ENCODE measurements around the gene FKRP.

FKRP gene

GRCh38 chr19:46783670-46784069, 37.8 kb downstream of the FKRP start:
- Histone ChIP-seq H3K9ac (ENCODE audit: low read length) (no peak overlapping the region), H3K27ac (ENCODE audit: low read depth, low read length) (no peak overlapping the region), H3K9me3 (ENCODE audit: low read length) (no peaks in the 10 kb centered on the region), H3K4me1 (ENCODE audit: insufficient read depth, low read length) (peaks cover 29% of the 10 kb centered on the region), H3K36me3 (ENCODE audit: insufficient read depth, low read length) (peaks cover 12% of the 10 kb centered on the region), H3K27me3 (ENCODE audit: control insufficient read depth in 1 of 2, insufficient read depth in 2 of 2, low read length in 2 of 2) (no peaks in the 10 kb centered on the region), H3K4me3 (ENCODE audit: low read depth in 1 of 2, low read length in 2 of 2) (no peak overlapping the region)

GRCh38 chr19:46784262-46785053, 38.6 kb downstream of the FKRP start:
- H3K9ac ChIP-seq (ENCODE audit: low read length) = no peak overlapping the region
- H3K4me3 ChIP-seq (ENCODE audit: low read depth in 1 of 2, low read length in 2 of 2) = peak overlapping the region in 1 of 2 donors; percentile 32
- H3K36me3 ChIP-seq (ENCODE audit: insufficient read depth, low read length) = peaks cover 12% of the 10 kb centered on the region
- peaks cover 29% of the 10 kb centered on the region for H3K4me1 ChIP-seq (ENCODE audit: insufficient read depth, low read length)
- H3K27ac ChIP-seq (ENCODE audit: low read depth, low read length) = no peak overlapping the region
- no peaks in the 10 kb centered on the region for H3K9me3 ChIP-seq (ENCODE audit: low read length)
- H3K27me3 ChIP-seq (ENCODE audit: control insufficient read depth in 1 of 2, insufficient read depth in 2 of 2, low read length in 2 of 2) = no peaks in the 10 kb centered on the region

GRCh38 chr19:46785054-46785979, 39.5 kb downstream of the FKRP start:
- Histone ChIP-seq H3K4me1 (ENCODE audit: insufficient read depth, low read length) (peaks cover 29% of the 10 kb centered on the region), H3K9me3 (ENCODE audit: low read length) (no peaks in the 10 kb centered on the region), H3K4me3 (ENCODE audit: low read depth in 1 of 2, low read length in 2 of 2) (peak overlapping the region in 1 of 2 donors; percentile 79), H3K9ac (ENCODE audit: low read length) (no peak overlapping the region), H3K27ac (ENCODE audit: low read depth, low read length) (no peak overlapping the region), H3K27me3 (ENCODE audit: control insufficient read depth in 1 of 2, insufficient read depth in 2 of 2, low read length in 2 of 2) (no peaks in the 10 kb centered on the region), H3K36me3 (ENCODE audit: insufficient read depth, low read length) (peaks cover 12% of the 10 kb centered on the region)

- no peak overlapping the region for H3K9ac ChIP-seq (ENCODE audit: low read length)
- H3K4me3 ChIP-seq (ENCODE audit: low read depth in 1 of 2, low read length in 2 of 2) = peak overlapping the region in 1 of 2 donors; percentile 79
- peaks cover 12% of the 10 kb centered on the region for H3K36me3 ChIP-seq (ENCODE audit: insufficient read depth, low read length)
- H3K27me3 ChIP-seq (ENCODE audit: control insufficient read depth in 1 of 2, insufficient read depth in 2 of 2, low read length in 2 of 2) = no peaks in the 10 kb centered on the region
- H3K9me3 ChIP-seq (ENCODE audit: low read length) = no peaks in the 10 kb centered on the region
- peaks cover 29% of the 10 kb centered on the region for H3K4me1 ChIP-seq (ENCODE audit: insufficient read depth, low read length)
- peak overlapping the region; percentile 18 for H3K27ac ChIP-seq (ENCODE audit: low read depth, low read length)
These were observed 40.1 kb downstream of the FKRP start for GRCh38 chr19:46785980-46786235.

- H3K9me3 ChIP-seq (ENCODE audit: low read length) = no peaks in the 10 kb centered on the region
These were observed 40.6 kb downstream of the FKRP start for GRCh38 chr19:46786236-46787039.

GRCh38 chr19:46787040-46787330, 41.1 kb downstream of the FKRP start:
- H3K27ac ChIP-seq (ENCODE audit: low read depth, low read length) = peak overlapping the region; percentile 18
- no peaks in the 10 kb centered on the region for H3K27me3 ChIP-seq (ENCODE audit: control insufficient read depth in 1 of 2, insufficient read depth in 2 of 2, low read length in 2 of 2)
- peak overlapping the region; percentile 51 for H3K9ac ChIP-seq (ENCODE audit: low read length)
- H3K9me3 ChIP-seq (ENCODE audit: low read length) = no peaks in the 10 kb centered on the region
- peak overlapping the region; percentile 75 to 79 for H3K4me3 ChIP-seq (ENCODE audit: low read depth in 1 of 2, low read length in 2 of 2)
- peaks cover 7% of the 10 kb centered on the region for H3K36me3 ChIP-seq (ENCODE audit: insufficient read depth, low read length)
- peaks cover 29% of the 10 kb centered on the region for H3K4me1 ChIP-seq (ENCODE audit: insufficient read depth, low read length)

More at GRCh38 chr19:46786236-46787039, 40.6 kb downstream of the FKRP start:
- peak overlapping the region; percentile 18 for H3K27ac ChIP-seq (ENCODE audit: low read depth, low read length)
- H3K9ac ChIP-seq (ENCODE audit: low read length) = peak overlapping the region; percentile 51
- peak overlapping the region; percentile 75 to 79 for H3K4me3 ChIP-seq (ENCODE audit: low read depth in 1 of 2, low read length in 2 of 2)
- H3K27me3 ChIP-seq (ENCODE audit: control insufficient read depth in 1 of 2, insufficient read depth in 2 of 2, low read length in 2 of 2) = no peaks in the 10 kb centered on the region
- peaks cover 12% of the 10 kb centered on the region for H3K36me3 ChIP-seq (ENCODE audit: insufficient read depth, low read length)
- H3K4me1 ChIP-seq (ENCODE audit: insufficient read depth, low read length) = peaks cover 29% of the 10 kb centered on the region

- peak overlapping the region; percentile 75 to 79 for H3K4me3 ChIP-seq (ENCODE audit: low read depth in 1 of 2, low read length in 2 of 2)
- H3K36me3 ChIP-seq (ENCODE audit: insufficient read depth, low read length) = peaks cover 4% of the 10 kb centered on the region
- H3K9ac ChIP-seq (ENCODE audit: low read length) = peak overlapping the region; percentile 51
- peak overlapping the region; percentile 59 for H3K27ac ChIP-seq (ENCODE audit: low read depth, low read length)
- no peaks in the 10 kb centered on the region for H3K27me3 ChIP-seq (ENCODE audit: control insufficient read depth in 1 of 2, insufficient read depth in 2 of 2, low read length in 2 of 2)
- H3K9me3 ChIP-seq (ENCODE audit: low read length) = no peaks in the 10 kb centered on the region
- H3K4me1 ChIP-seq (ENCODE audit: insufficient read depth, low read length) = peaks cover 29% of the 10 kb centered on the region
These were observed 41.7 kb downstream of the FKRP start for GRCh38 chr19:46787331-46788261.

- peaks cover 29% of the 10 kb centered on the region for H3K4me1 ChIP-seq (ENCODE audit: insufficient read depth, low read length)
- no peaks in the 10 kb centered on the region for H3K36me3 ChIP-seq (ENCODE audit: insufficient read depth, low read length)
- H3K9me3 ChIP-seq (ENCODE audit: low read length) = no peaks in the 10 kb centered on the region
- no peaks in the 10 kb centered on the region for H3K27me3 ChIP-seq (ENCODE audit: control insufficient read depth in 1 of 2, insufficient read depth in 2 of 2, low read length in 2 of 2)
- peak within 1 kb of the TSS; percentile 36 for H3K9ac ChIP-seq (ENCODE audit: low read length)
- peak within 1 kb of the TSS; percentile 75 to 79 for H3K4me3 ChIP-seq (ENCODE audit: low read depth in 1 of 2, low read length in 2 of 2)
- H3K27ac ChIP-seq (ENCODE audit: low read depth, low read length) = peak within 1 kb of the TSS; percentile 59
These were observed 42.6 kb downstream of the FKRP start, which contains the start of gene SLC1A5 for GRCh38 chr19:46788262-46788967. SLC1A5 (minus strand) TSS chr19:46788594; CDS start chr19:46787965, 629 bp downstream.

GRCh38 chr19:46788968-46789338, 43.1 kb downstream of the FKRP start:
- Histone ChIP-seq H3K36me3 (ENCODE audit: insufficient read depth, low read length) (no peaks in the 10 kb centered on the region), H3K27me3 (ENCODE audit: control insufficient read depth in 1 of 2, insufficient read depth in 2 of 2, low read length in 2 of 2) (no peaks in the 10 kb centered on the region), H3K9ac (ENCODE audit: low read length) (no peak overlapping the region), H3K27ac (ENCODE audit: low read depth, low read length) (no peak overlapping the region), H3K4me1 (ENCODE audit: insufficient read depth, low read length) (peaks cover 26% of the 10 kb centered on the region), H3K9me3 (ENCODE audit: low read length) (no peaks in the 10 kb centered on the region), H3K4me3 (ENCODE audit: low read depth in 1 of 2, low read length in 2 of 2) (no peak overlapping the region)

GRCh38 chr19:46789371-46789770, 43.5 kb downstream of the FKRP start:
- H3K9me3 ChIP-seq (ENCODE audit: low read length) = no peaks in the 10 kb centered on the region
- no peak overlapping the region for H3K27ac ChIP-seq (ENCODE audit: low read depth, low read length)
- H3K27me3 ChIP-seq (ENCODE audit: control insufficient read depth in 1 of 2, insufficient read depth in 2 of 2, low read length in 2 of 2) = no peaks in the 10 kb centered on the region
- H3K4me1 ChIP-seq (ENCODE audit: insufficient read depth, low read length) = peaks cover 22% of the 10 kb centered on the region
- H3K36me3 ChIP-seq (ENCODE audit: insufficient read depth, low read length) = no peaks in the 10 kb centered on the region
- H3K4me3 ChIP-seq (ENCODE audit: low read depth in 1 of 2, low read length in 2 of 2) = no peak overlapping the region
- H3K9ac ChIP-seq (ENCODE audit: low read length) = no peak overlapping the region

All from muscle layer of colon (tissue), 2 donors.